Stomach (tissue), 9 donors: Measurements from ENCODE around the gene OXER1. TPM values are rescaled to one million over a fixed set of nuclear protein-coding genes. Genes with fewer than 3 reads are reported as not detected.

Source experiments
- DNase-seq, 2 donors: peaks; one replicate each; pipeline versions ENCODE4 v3.0.0 to v3.0.0-alpha.2; 2013 to 2019
- H3K27ac ChIP-seq, 5 donors: fragments of 200-600 bp in 4 of 5; sonication (generic) in 4 of 5; one replicate each; pipeline ENCODE4 v1.5.1; 2013 to 2019; ENCODE audit warnings: mild to moderate bottlenecking in 1 of 5, moderate library complexity in 1 of 5
- H3K27me3 ChIP-seq, 3 donors: fragments of 200-600 bp; sonication (generic); one replicate each; pipeline ENCODE4 v1.5.1; 2017 to 2019; ENCODE audit warnings: mixed run types in 1 of 3
- H3K36me3 ChIP-seq, 4 donors: fragments of 200-600 bp; sonication (generic); 1 replicate in 3 of 4; 2 replicates in 1 of 4; pipeline ENCODE4 v1.5.1; 2016 to 2019
- H3K4me1 ChIP-seq, 4 donors: fragments of 200-600 bp; sonication (generic); one replicate each; pipeline ENCODE4 v1.5.1; 2016 to 2019
- H3K4me3 ChIP-seq, 4 donors: fragments of 200-600 bp; sonication (generic) in 3 of 4; one replicate each; pipeline ENCODE4 v1.5.1; 2016 to 2019; ENCODE audit warnings: mild to moderate bottlenecking in 1 of 4
- H3K9me3 ChIP-seq, 4 donors: fragments of 200-600 bp; sonication (generic); one replicate each; pipeline ENCODE4 v1.5.1; 2016 to 2019
- EP300 ChIP-seq: sonication (generic); formaldehyde crosslinking; IDR thresholded peaks from one replicate; pipeline ENCODE4 v1.6.1; 2017; ENCODE audit warnings: antibody characterized with exemption
- POLR2A ChIP-seq, 4 donors: fragments of 450-650 bp; IDR thresholded peaks; one replicate each; pipeline ENCODE4 v1.6.1; 2016; ENCODE audit warnings: antibody characterized with exemption in 4 of 4, control low read depth in 2 of 4, mild to moderate bottlenecking in 1 of 4, moderate library complexity in 1 of 4
- POLR2AphosphoS5 ChIP-seq, 3 donors: sonication (generic); formaldehyde crosslinking; IDR thresholded peaks; one replicate each; pipeline ENCODE4 v1.6.1; 2016; ENCODE audit warnings: antibody characterized with exemption in 3 of 3
- WGBS, 5 donors: extraction: QIAGEN DNeasy Blood & Tissue Kit in 3 of 5; methylation state at CpG; one replicate each; pipeline versions ENCODE4 v1.1.5 to v1.1.7; 2013 to 2018; 5-methylcytosine and 5-hydroxymethylcytosine counted together
- intact Hi-C: fragments of 100-400 bp; cut with DNase I; formaldehyde crosslinking; loops from one replicate; pipeline ENCODE4 v1.15.1; 2023; ENCODE audit warnings: low total_unique reads
- polyA plus RNA-seq, 3 donors: library from polyadenylated mRNA; stranded (reverse); fragments of 200-250 nt; gene quantifications; one replicate each; pipeline ENCODE4 v1.2.3, GENCODE V29; 2013
- total RNA-seq, 5 donors: library from RNA; depleted of rRNA; stranded (reverse); fragments of >200 nt; gene quantifications; one replicate each; pipeline versions ENCODE4 v1.1.0 to v1.2.3, GENCODE V29; 2014 to 2016
- TF ChIP-seq, protein P1 (sequence below), 7 experiments: fragments of 450-650 bp in 4 of 7; fragments of 200-600 bp in 3 of 7; sonication (generic) in 3 of 7; IDR thresholded peaks; one replicate each; pipeline ENCODE4 v1.5.1; 2016 to 2019; ENCODE audit warnings: antibody characterized with exemption in 7 of 7, control low read depth in 2 of 7, mild to moderate bottlenecking in 1 of 7
- donor health status: healthy with polysubstance abuse.
- donor health status: Bipolar disorder and iron deficiency.
- donor health status: healthy.

Gene OXER1
- total and polyA plus RNA-seq, 8 donors = 0.46 to 7.8 (median 1.5) TPM; not detected in 2

DNA sequence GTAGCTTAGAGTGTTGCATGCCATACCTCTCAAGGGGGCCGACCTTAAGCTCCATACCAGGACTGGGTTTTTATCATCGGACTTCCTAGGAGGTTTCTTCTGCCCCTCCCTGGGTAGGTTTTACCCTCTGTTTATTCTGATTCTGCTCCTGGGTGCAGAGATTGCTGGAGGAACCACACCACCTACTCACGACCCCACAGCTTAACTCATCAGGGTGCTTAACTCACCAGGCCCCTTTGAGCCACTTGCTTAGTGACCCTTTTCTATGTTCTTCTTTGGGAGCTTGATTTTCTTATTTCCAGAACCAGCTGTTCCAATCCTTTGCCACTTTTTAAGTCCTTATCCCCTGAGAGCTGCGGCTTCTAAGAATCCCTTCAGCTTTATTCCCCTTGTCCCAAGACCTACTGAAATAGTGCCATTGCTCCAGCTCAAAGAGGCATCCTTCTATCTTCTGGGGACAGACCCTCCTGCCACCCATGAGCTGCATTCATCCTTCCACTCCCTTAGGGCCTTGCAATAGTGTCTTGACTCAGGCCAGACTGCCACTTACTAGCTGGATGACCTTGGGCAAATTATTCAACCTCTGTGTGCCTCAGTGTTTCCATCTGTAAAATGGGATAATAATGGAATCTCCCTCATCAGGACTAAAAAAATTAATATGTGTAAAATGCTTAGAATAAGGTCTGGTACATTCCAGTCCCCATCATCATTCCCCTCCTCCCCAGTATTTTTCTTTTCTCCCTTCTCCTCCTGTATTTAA is 5.8 kb downstream of the OXER1 start:
- H3K9me3 ChIP-seq = no peaks in the 10 kb centered on the region
- H3K27ac ChIP-seq = no peak overlapping the region
- H3K4me3 ChIP-seq = no peak overlapping the region
- TF ChIP-seq, protein P1, sequence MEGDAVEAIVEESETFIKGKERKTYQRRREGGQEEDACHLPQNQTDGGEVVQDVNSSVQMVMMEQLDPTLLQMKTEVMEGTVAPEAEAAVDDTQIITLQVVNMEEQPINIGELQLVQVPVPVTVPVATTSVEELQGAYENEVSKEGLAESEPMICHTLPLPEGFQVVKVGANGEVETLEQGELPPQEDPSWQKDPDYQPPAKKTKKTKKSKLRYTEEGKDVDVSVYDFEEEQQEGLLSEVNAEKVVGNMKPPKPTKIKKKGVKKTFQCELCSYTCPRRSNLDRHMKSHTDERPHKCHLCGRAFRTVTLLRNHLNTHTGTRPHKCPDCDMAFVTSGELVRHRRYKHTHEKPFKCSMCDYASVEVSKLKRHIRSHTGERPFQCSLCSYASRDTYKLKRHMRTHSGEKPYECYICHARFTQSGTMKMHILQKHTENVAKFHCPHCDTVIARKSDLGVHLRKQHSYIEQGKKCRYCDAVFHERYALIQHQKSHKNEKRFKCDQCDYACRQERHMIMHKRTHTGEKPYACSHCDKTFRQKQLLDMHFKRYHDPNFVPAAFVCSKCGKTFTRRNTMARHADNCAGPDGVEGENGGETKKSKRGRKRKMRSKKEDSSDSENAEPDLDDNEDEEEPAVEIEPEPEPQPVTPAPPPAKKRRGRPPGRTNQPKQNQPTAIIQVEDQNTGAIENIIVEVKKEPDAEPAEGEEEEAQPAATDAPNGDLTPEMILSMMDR (IDR thresholded peaks at IDR 0.05) = no peak
- TF ChIP-seq POLR2A (IDR thresholded peaks at IDR 0.05) (no peak), EP300 (no peak), POLR2AphosphoS5 (IDR thresholded peaks at IDR 0.05) (no peak)
- 81 to 92% (median 88%) methylated on average over 4 of the region's 4 CpGs for WGBS, 5 donors
- H3K27me3 ChIP-seq = no peaks in the 10 kb centered on the region
- intact Hi-C loops = no loop called here
- no peak for DNase-seq
- peaks cover 0 to 37% (median 21%) of the 10 kb centered on the region in 4 donors for H3K36me3 ChIP-seq
- peaks cover 0 to 14% (median 2%) of the 10 kb centered on the region in 4 donors for H3K4me1 ChIP-seq

DNA sequence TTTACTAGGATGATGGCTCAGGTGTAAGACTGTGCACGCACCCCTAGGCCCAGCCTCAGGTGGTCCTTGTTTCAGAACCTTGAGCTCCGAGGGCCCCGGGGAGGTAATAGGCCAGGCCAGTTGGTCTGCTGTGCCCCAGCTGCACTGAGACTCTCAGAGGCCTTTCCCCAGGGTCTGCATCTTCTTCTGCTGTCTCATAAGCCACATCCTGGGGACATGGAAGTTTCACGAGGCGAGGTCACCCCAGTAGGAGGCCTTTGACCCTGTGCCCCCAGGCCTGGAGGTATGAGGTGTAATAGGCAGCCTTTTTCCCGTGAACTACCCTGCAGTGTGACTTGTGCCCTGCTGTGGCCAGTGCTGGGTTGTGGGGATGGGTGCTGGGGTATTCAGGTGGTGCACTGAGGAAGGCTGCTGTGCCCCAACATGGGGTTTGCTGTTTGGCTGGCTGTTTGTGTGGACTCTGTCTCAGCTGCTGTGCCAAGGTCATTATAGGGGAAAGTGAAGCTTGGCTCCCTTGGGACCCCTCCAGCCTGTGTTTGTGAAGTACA is 6.9 kb downstream of the OXER1 start:
- no peaks in the 10 kb centered on the region for H3K27me3 ChIP-seq
- intact Hi-C loops = no loop called here
- H3K27ac ChIP-seq = no peak overlapping the region
- peaks cover 0 to 36% (median 22%) of the 10 kb centered on the region in 4 donors for H3K36me3 ChIP-seq
- WGBS, 5 donors = 84 to 99% (median 91%) methylated on average over 5 to 6 of the region's 6 CpGs
- DNase-seq = no peak
- no peaks in the 10 kb centered on the region for H3K9me3 ChIP-seq
- peaks cover 0 to 14% (median 2%) of the 10 kb centered on the region in 4 donors for H3K4me1 ChIP-seq
- no peak overlapping the region for H3K4me3 ChIP-seq
- no peak for TF ChIP-seq EP300

DNA sequence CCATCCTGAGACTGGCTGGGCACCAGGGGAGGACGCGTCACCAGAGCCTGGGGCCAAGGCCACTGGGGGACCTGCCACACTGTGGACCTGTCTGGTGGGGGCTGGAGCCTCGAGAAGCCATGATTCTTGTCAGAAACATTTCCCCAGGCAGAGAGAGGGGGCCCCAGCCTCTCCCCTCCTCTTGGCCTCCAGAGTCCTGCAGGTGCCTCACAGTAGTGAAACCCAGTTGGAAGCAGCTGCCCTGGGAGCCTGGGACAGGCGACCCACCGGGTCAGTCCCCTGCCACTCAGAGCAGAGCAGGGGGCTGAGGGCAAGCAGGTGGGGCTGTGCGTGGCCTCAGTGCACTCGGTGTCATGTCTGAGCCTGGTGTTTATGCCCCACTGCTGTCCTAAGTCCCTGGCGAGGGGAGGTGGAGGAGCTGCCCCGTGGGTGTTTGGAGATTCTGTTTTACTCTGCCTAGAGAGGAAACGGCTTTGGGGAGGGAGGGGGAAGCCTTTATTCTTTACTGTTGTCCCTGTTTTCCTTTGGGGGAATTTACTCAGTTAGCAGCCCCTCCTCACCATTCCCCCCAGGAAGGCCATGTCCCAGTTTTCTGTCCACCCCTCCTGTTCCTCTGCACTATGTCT is 7.7 kb downstream of the OXER1 start:
- peaks cover 0 to 43% (median 22%) of the 10 kb centered on the region in 4 donors for H3K36me3 ChIP-seq
- peaks cover 0 to 14% (median 2%) of the 10 kb centered on the region in 4 donors for H3K4me1 ChIP-seq
- intact Hi-C loops = no loop called here
- no peaks in the 10 kb centered on the region for H3K27me3 ChIP-seq
- no peak overlapping the region for H3K27ac ChIP-seq
- no peaks in the 10 kb centered on the region for H3K9me3 ChIP-seq
- H3K4me3 ChIP-seq = no peak overlapping the region
- no peak for TF ChIP-seq EP300
- TF ChIP-seq, protein P1 (IDR thresholded peaks at IDR 0.05) = no peak
- TF ChIP-seq POLR2A (IDR thresholded peaks at IDR 0.05) = no peak
- no peak for TF ChIP-seq POLR2AphosphoS5 (IDR thresholded peaks at IDR 0.05)
- WGBS, 5 donors = 77 to 83% (median 80%) methylated on average over 5 to 10 of the region's 10 CpGs
- no peak for DNase-seq

DNA sequence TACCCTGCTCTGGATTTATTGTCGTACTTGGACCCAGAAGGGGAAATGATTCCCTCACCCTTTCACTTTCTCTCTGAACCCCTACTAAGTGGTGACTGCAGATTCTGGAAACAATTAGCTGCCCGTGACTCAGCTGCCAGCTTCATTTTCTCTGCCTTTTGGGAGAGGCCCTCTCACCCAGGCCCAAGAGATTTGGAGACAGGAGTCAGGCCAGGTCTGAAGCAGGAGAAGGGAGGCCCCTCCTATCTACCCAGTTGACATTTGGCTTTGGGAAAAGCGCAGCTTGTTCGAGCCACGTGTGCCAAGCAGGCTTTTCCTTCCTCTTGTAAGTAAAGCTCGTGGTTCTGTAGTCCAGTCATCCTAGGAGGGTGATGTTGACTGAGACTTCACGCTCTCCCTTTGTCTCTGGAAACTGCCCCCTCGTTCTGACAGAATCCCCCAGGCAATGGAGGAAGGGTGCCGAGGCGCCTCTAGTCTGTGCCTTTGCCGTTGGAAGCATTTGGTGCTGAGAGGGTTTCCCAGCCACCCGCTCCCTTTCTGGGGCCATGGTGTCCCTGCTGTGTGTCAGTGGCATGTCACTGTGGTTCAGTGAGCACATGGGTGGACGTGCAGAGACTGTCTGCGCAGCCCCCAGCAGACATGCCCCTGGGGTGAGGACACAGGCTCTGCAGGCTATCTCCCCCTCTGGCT is 8.6 kb downstream of the OXER1 start:
- Histone ChIP-seq H3K27me3 (no peaks in the 10 kb centered on the region), H3K27ac (no peak overlapping the region), H3K4me3 (no peak overlapping the region), H3K9me3 (no peaks in the 10 kb centered on the region), H3K36me3 (peaks cover 0 to 46% (median 22%) of the 10 kb centered on the region in 4 donors), H3K4me1 (peaks cover 0 to 14% (median 2%) of the 10 kb centered on the region in 4 donors)
- intact Hi-C loops = no loop called here
- DNase-seq = no peak
- 75 to 89% (median 76%) methylated on average over 10 to 14 of the region's 14 CpGs for WGBS, 5 donors
- TF ChIP-seq POLR2AphosphoS5 (IDR thresholded peaks at IDR 0.05) = no peak
- no peak for TF ChIP-seq POLR2A (IDR thresholded peaks at IDR 0.05)
- TF ChIP-seq EP300 = no peak
- TF ChIP-seq, protein P1 (IDR thresholded peaks at IDR 0.05) = no peak
